RWPE2 (cell line): ENCODE results near the gene CNTRL.
"Not testable (repeated sequence)": the region's sequence is repeated elsewhere in the genome, so short reads cannot be mapped to it uniquely, and the experiment has no call there.

ENCODE experiments used
- ATAC-seq: fragments of 200-7000 bp; cut with Tn5 transposase; 3 replicates; pipeline ENCODE4 v1.9.1; 2021; ENCODE audit warnings: low read depth
- DNase-seq: peaks from one replicate; pipeline ENCODE4 v3.0.0-alpha.2; 2020; ENCODE audit warnings: low spot score
- H3K27ac ChIP-seq: fragments of 450-650 bp; 2 replicates; pipeline ENCODE4 v1.5.1; 2017; ENCODE audit warnings: mild to moderate bottlenecking; ENCODE audit not compliant: poor library complexity, severe bottlenecking
- H3K27me3 ChIP-seq: fragments of 250-450 bp; sonication (Bioruptor Pico); 2 replicates; pipeline ENCODE4 v1.5.1; 2021; ENCODE audit warnings: mild to moderate bottlenecking, moderate library complexity; ENCODE audit not compliant: insufficient read depth, poor library complexity, severe bottlenecking
- H3K36me3 ChIP-seq: fragments of 250-450 bp; sonication (Bioruptor Pico); 2 replicates; pipeline ENCODE4 v1.5.1; 2020; ENCODE audit warnings: low read depth, mild to moderate bottlenecking, moderate library complexity
- H3K4me1 ChIP-seq: fragments of 250-450 bp; sonication (Bioruptor Pico); 2 replicates; pipeline ENCODE4 v1.5.1; 2021; ENCODE audit warnings: mild to moderate bottlenecking, moderate library complexity; ENCODE audit not compliant: insufficient read depth, poor library complexity, severe bottlenecking
- H3K4me3 ChIP-seq: fragments of 250-450 bp; sonication (Bioruptor Pico); 2 replicates; pipeline ENCODE4 v1.5.1; 2021; ENCODE audit warnings: mild to moderate bottlenecking, moderate library complexity; ENCODE audit not compliant: severe bottlenecking
- H3K9me3 ChIP-seq: fragments of 250-450 bp; sonication (Bioruptor Pico); 2 replicates; pipeline ENCODE4 v1.5.1; 2021; ENCODE audit warnings: mild to moderate bottlenecking, moderate library complexity; ENCODE audit not compliant: severe bottlenecking
- TF ChIP-seq, protein P1 (sequence below): fragments of 450-650 bp; IDR thresholded peaks from one replicate; pipeline ENCODE4 v1.5.1; 2017; ENCODE audit warnings: mild to moderate bottlenecking, moderate library complexity; ENCODE audit not compliant: poor library complexity, severe bottlenecking

Gene CNTRL

DNA sequence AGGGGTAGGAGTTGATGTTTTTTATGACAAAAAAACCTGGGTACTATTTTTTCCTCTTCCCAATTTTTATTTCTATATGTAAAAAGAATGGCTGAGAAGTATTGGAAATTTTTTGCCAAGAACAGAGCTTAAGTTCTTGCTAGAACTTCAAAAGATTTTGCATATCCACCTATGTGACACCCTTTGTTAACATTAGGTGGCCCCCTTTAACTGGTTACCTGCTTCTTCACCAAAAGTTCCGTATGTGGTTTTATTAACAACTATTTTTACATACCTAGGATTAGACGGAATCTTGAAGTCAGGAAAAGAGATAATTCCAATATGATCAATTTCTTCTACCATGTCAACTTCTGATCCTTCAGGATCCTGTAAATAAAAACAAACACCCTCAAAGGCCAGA is 40.2 kb upstream of the CNTRL start:
- Histone ChIP-seq H3K4me3 (no peak overlapping the region), H3K27ac (no peak overlapping the region), H3K27me3 (no peaks in the 10 kb centered on the region), H3K4me1 (no peaks in the 10 kb centered on the region), H3K36me3 (no peaks in the 10 kb centered on the region), H3K9me3 (no peaks in the 10 kb centered on the region)
- no peak for DNase-seq
- TF ChIP-seq, protein P1, sequence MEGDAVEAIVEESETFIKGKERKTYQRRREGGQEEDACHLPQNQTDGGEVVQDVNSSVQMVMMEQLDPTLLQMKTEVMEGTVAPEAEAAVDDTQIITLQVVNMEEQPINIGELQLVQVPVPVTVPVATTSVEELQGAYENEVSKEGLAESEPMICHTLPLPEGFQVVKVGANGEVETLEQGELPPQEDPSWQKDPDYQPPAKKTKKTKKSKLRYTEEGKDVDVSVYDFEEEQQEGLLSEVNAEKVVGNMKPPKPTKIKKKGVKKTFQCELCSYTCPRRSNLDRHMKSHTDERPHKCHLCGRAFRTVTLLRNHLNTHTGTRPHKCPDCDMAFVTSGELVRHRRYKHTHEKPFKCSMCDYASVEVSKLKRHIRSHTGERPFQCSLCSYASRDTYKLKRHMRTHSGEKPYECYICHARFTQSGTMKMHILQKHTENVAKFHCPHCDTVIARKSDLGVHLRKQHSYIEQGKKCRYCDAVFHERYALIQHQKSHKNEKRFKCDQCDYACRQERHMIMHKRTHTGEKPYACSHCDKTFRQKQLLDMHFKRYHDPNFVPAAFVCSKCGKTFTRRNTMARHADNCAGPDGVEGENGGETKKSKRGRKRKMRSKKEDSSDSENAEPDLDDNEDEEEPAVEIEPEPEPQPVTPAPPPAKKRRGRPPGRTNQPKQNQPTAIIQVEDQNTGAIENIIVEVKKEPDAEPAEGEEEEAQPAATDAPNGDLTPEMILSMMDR = no peak
- no peak for ATAC-seq

DNA sequence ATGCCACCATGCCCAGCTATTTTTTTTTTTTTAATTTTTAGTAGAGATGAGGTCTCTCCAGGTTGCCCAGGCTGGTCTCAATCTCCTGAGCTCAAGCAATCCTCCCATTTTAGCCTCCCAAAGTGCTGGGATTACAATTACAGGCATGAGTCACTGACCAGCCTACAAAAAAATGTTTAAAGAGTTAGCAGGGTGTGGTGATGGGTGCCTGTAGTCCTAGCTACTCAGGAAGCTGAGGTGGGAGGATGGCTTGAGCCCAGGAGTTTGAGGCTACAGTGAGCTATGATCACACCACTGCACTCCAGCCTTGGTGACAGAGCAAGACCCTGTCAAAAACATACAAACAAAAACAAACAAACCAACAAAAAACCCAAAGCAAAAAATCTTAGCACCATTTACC is 39.0 kb upstream of the CNTRL start:
- H3K9me3 ChIP-seq, H3K36me3 ChIP-seq, H3K27ac ChIP-seq, H3K4me3 ChIP-seq, H3K4me1 ChIP-seq, H3K27me3 ChIP-seq, DNase-seq: not testable (repeated sequence)
- ATAC-seq = 0 out of 3 replicates have a peak, but pooled peaks have one; percentile 27

DNA sequence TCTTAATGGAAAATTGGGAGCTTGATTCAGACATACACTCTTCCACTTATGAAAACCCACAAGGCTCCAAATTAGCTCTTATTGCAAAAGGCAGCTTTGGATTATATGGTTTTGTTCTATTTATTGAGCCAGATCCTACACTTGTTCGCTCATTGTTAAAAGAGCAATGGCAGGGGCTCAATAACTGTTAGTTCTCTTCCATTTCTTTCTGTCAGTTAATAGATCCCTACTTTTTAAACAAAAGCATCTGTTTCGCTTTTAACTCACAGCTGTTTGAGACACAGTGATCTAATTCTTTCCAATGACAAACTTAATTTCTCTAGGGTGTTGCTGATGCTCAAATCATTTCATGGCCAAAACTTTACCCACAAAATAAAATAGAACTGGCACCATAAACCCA is 36.4 kb upstream of the CNTRL start:
- Histone ChIP-seq H3K27me3 (no peaks in the 10 kb centered on the region), H3K4me1 (no peaks in the 10 kb centered on the region), H3K9me3 (no peaks in the 10 kb centered on the region), H3K27ac (no peak overlapping the region), H3K4me3 (no peak overlapping the region), H3K36me3 (no peaks in the 10 kb centered on the region)
- DNase-seq = no peak
- ATAC-seq = no peak
- TF ChIP-seq, protein P1 = no peak

DNA sequence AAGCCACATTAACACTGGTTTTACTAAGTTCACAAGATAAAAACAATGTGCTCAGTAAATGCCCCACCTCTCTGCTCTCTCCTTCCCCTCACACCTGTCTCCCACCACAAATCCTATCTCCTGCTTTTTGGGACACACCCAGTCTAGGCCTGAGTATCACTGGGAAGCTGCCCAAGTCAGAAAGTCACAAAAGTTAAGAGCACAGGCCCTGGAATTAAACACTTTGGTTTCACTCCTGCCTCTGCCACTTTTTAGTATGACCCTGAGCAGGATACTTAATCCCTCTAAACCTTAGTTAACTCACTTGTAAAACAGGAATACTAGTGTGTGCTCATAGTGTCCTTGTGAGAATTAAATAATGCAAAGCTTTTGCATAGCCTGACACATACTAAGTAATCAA is 36.0 kb upstream of the CNTRL start:
- no peaks in the 10 kb centered on the region for H3K36me3 ChIP-seq
- H3K27me3 ChIP-seq = no peaks in the 10 kb centered on the region
- no peak overlapping the region for H3K4me3 ChIP-seq
- H3K4me1 ChIP-seq = no peaks in the 10 kb centered on the region
- ATAC-seq = no peak
- no peaks in the 10 kb centered on the region for H3K9me3 ChIP-seq
- H3K27ac ChIP-seq = no peak overlapping the region
- DNase-seq = no peak
- TF ChIP-seq, protein P1 = no peak

DNA sequence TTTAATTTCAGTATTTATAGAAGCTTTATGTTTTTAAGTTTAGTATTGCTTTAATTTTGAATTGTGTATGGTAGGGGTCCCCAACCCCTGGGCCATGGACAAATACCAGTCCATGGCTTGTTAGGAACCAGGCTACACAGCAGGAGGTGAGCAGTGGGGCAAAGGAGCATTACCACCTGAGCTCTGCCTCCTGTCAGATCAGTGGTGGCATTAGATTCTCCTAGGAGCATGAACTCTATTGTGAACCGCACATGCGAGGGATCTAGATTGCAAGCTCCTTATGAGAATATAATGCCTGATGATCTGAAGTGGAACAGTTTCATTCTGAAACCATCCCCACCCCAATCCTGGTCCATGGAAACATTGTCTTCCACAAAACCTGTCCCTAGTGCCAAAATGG is 26.6 kb upstream of the CNTRL start:
- no peak for DNase-seq
- H3K27me3 ChIP-seq = no peaks in the 10 kb centered on the region
- ATAC-seq = no peak
- TF ChIP-seq, protein P1 = no peak
- no peak overlapping the region for H3K27ac ChIP-seq
- H3K36me3 ChIP-seq = no peaks in the 10 kb centered on the region
- H3K4me3 ChIP-seq = no peak overlapping the region
- no peaks in the 10 kb centered on the region for H3K9me3 ChIP-seq
- no peaks in the 10 kb centered on the region for H3K4me1 ChIP-seq
